GM12872 (cell line): ENCODE results near the gene PDGFRB.

Source experiments
- CTCF ChIP-seq: IDR thresholded peaks from 3 replicates; pipeline ENCODE4 v1.5.1; 2011; ENCODE audit warnings: low read depth, mild to moderate bottlenecking, low read length, moderate library complexity; ENCODE audit not compliant: insufficient read depth

Gene PDGFRB

GRCh38 chr5:150106674-150107426 is 48.8 kb downstream of the PDGFRB start:
- TF ChIP-seq CTCF, result no peak

GRCh38 chr5:150105928-150106615 is 49.6 kb downstream of the PDGFRB start:
- no peak for TF ChIP-seq CTCF

GRCh38 chr5:150104550-150104870 is 51.1 kb downstream of the PDGFRB start:
- TF ChIP-seq CTCF, result no peak

- TF ChIP-seq CTCF, result no peak
These were observed 51.7 kb downstream of the PDGFRB start for GRCh38 chr5:150103678-150104549.

GRCh38 chr5:150101023-150101422 is 54.6 kb downstream of the PDGFRB start:
- TF ChIP-seq CTCF, result no peak

GRCh38 chr5:150097152-150097551 is 58.5 kb downstream of the PDGFRB start:
- no peak for TF ChIP-seq CTCF

GRCh38 chr5:150092159-150092787 is 63.4 kb downstream of the PDGFRB start:
- TF ChIP-seq CTCF, result no peak
